HEK293T (cell line): Measurements from ENCODE around the gene OR6C74.

Source experiments
- CTCF ChIA-PET: fragments of 350-600 bp; formaldehyde crosslinking; extraction: SDS; loops from one replicate; lab custom pipeline; 2021; ENCODE audit warnings: antibody characterized with exemption, inconsistent platforms; lab: Yijun Ruan, JAX
- POLR2A ChIA-PET: fragments of 350-600 bp; formaldehyde crosslinking; extraction: SDS; loops from one replicate; lab custom pipeline; 2020; ENCODE audit warnings: antibody characterized with exemption, inconsistent platforms; lab: Yijun Ruan, JAX
- DNase-seq: peaks from one replicate; pipeline ENCODE4 v3.0.0; 2012; ENCODE audit warnings: mixed read lengths; ENCODE audit errors: extremely low spot score
- ARNT ChIP-seq: fragments of 450-650 bp; IDR thresholded peaks from 2 replicates; pipeline ENCODE4 v1.6.1; 2017; ENCODE audit warnings: mild to moderate bottlenecking
- BHLHE40 ChIP-seq: fragments of 450-650 bp; IDR thresholded peaks from 2 replicates; pipeline ENCODE4 v1.6.1; 2016; ENCODE audit warnings: mild to moderate bottlenecking, moderate library complexity, borderline replicate concordance
- CTBP1 ChIP-seq: fragments of 450-650 bp; IDR thresholded peaks from 2 replicates; pipeline ENCODE4 v1.6.1; 2016; ENCODE audit warnings: borderline replicate concordance
- ELF4 ChIP-seq: fragments of 450-650 bp; IDR thresholded peaks from 2 replicates; pipeline ENCODE4 v1.6.1; 2017; ENCODE audit warnings: antibody characterized with exemption
- FOXA1 ChIP-seq: fragments of 450-650 bp; IDR thresholded peaks from 2 replicates; pipeline ENCODE4 v1.6.1; 2016; ENCODE audit warnings: mild to moderate bottlenecking
- FOXK2 ChIP-seq: fragments of 450-650 bp; IDR thresholded peaks from 2 replicates; pipeline ENCODE4 v1.6.1; 2016; ENCODE audit warnings: mild to moderate bottlenecking
- FOXM1 ChIP-seq: fragments of 450-650 bp; IDR thresholded peaks from 2 replicates; pipeline ENCODE4 v1.6.1; 2017; ENCODE audit warnings: mild to moderate bottlenecking, borderline replicate concordance
- HDGF ChIP-seq: fragments of 450-650 bp; IDR thresholded peaks from 2 replicates; pipeline ENCODE4 v1.6.1; 2017; ENCODE audit warnings: antibody characterized with exemption, borderline replicate concordance
- L3MBTL2 ChIP-seq: fragments of 450-650 bp; conservative IDR thresholded peaks from 2 replicates; pipeline ENCODE4 v1.6.1; 2016; ENCODE audit warnings: mild to moderate bottlenecking
- LEF1 ChIP-seq: fragments of 450-650 bp; IDR thresholded peaks from 2 replicates; pipeline ENCODE4 v1.6.1; 2017; ENCODE audit warnings: mild to moderate bottlenecking, borderline replicate concordance
- NFRKB ChIP-seq: fragments of 450-650 bp; IDR thresholded peaks from 2 replicates; pipeline ENCODE4 v1.6.1; 2016; ENCODE audit warnings: mild to moderate bottlenecking, moderate library complexity
- SP1 ChIP-seq: fragments of 450-650 bp; IDR thresholded peaks from 2 replicates; pipeline ENCODE4 v1.6.1; 2017
- SUZ12 ChIP-seq: fragments of 450-650 bp; IDR thresholded peaks from 2 replicates; pipeline ENCODE4 v1.6.1; 2016; ENCODE audit warnings: mild to moderate bottlenecking
- TARDBP ChIP-seq: fragments of 450-650 bp; IDR thresholded peaks from 2 replicates; pipeline ENCODE4 v1.6.1; 2016
- ZNF384 ChIP-seq: fragments of 450-650 bp; IDR thresholded peaks from 2 replicates; pipeline ENCODE4 v1.6.1; 2016
- TF ChIP-seq, protein P1 (sequence below): fragments of 450-650 bp; IDR thresholded peaks from 2 replicates; pipeline ENCODE4 v1.6.1; 2016

Gene OR6C74

DNA sequence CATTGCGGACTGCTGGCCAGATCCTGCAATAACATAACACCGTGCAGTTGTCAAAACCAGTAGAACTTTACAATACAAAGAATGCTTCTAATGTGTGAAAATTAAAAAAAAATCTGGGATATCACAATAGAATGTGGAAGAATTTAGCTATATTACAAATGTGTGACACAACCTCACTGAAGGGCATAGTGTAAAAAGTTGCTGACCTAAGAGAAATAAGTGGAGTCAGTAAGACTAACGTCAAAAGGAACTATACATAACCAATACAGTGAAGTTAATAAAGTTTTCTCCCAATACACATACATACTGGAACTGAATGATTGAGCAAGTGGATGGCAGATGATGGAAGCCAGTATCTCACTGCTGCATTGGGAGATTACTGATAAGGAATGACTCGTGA lies 12.4 kb downstream of the OR6C74 start:
- POLR2A ChIA-PET = no interaction called here
- no peak for TF ChIP-seq NFRKB
- no peak for TF ChIP-seq SUZ12
- no peak for TF ChIP-seq SP1
- TF ChIP-seq HDGF = no peak
- TF ChIP-seq, protein P1, sequence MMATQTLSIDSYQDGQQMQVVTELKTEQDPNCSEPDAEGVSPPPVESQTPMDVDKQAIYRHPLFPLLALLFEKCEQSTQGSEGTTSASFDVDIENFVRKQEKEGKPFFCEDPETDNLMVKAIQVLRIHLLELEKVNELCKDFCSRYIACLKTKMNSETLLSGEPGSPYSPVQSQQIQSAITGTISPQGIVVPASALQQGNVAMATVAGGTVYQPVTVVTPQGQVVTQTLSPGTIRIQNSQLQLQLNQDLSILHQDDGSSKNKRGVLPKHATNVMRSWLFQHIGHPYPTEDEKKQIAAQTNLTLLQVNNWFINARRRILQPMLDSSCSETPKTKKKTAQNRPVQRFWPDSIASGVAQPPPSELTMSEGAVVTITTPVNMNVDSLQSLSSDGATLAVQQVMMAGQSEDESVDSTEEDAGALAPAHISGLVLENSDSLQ = no peak
- no peak for TF ChIP-seq TARDBP

DNA sequence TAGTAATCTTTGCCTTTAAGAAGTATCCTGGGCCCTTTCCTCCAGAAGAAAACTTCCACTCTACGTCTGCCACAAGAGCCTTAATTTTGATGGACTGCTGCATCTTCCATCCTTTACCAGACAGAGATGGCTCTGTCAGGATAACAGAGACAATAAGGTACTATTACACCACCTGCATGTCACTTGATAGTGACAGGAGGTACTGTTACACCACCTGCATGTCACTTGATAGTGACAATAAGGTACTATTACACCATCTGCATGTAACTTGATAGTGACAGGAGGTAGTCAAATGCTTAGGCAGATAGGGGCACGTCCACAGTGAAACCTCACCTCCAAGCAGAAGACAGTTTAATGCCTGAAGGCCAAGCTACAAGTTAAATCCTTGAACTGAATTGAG lies 13.9 kb downstream of the OR6C74 start:
- DNase-seq = no peak
- TF ChIP-seq NFRKB (no peak), L3MBTL2 (no peak), SP1 (no peak), ZNF384 (no peak), FOXM1 (no peak), FOXA1 (no peak), CTBP1 (no peak), LEF1 (no peak), ELF4 (no peak), BHLHE40 (no peak)
- ChIA-PET CTCF (no interaction called here), POLR2A (no interaction called here)

More for the DNA sequence above, 12.4 kb downstream of the OR6C74 start:
- CTCF ChIA-PET = no interaction called here
- DNase-seq = no peak

DNA sequence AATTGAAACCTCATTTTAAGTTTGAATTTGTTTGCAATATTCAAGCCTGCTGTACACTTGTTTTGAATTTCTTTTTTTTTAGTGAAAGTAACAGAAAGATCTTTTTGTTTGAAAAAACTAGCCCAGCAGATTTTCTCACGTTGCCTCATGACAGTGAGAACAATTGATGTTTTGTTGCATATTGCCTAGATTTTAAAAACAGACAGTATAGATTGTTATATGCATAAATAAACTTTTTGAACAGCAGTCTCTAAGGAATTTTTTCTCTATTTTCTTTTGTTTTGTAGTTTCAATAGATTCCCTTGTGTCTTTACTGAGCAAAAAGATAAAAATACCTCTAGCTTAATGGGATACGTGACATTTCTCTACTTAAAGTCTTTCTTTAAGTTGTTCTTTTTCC lies 36.6 kb downstream of the OR6C74 start:
- ChIA-PET CTCF (no interaction called here), POLR2A (no interaction called here)
- no peak for DNase-seq
- TF ChIP-seq SP1 (no peak), L3MBTL2 (no peak), TARDBP (no peak), ELF4 (no peak), FOXA1 (no peak), FOXK2 (no peak), HDGF (no peak), LEF1 (no peak)

DNA sequence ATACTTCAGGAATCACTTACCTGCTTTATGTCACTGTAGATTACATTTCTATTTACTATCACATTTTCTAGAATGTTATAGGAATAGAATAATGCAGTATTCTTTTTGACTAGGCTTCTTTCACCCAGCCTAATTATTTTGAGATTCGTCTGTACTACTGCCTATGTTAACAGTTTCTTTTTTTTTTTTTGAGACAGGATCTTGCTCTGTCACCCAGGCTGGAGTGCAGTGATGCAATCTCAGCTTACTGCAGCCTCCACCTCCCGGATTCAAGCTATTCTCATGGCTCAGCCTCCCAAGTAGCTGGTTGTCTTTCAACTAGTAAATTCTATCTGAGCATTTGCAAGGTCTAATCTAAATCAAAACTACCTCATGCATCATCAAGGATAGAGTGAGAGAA lies 45.6 kb downstream of the OR6C74 start:
- ChIA-PET CTCF (no interaction called here), POLR2A (no interaction called here)
- TF ChIP-seq TARDBP (no peak), ARNT (no peak), ELF4 (no peak), SUZ12 (no peak), CTBP1 (no peak), FOXA1 (no peak), HDGF (no peak), L3MBTL2 (no peak), BHLHE40 (no peak), NFRKB (no peak), SP1 (no peak), ZNF384 (no peak), FOXM1 (no peak), FOXK2 (no peak), LEF1 (no peak)
- TF ChIP-seq, protein P1 = no peak
- no peak for DNase-seq
